ENCODE measurements around the gene CDCA4. TPM values are rescaled to one million over a fixed set of nuclear protein-coding genes. Genes with fewer than 3 reads are reported as not detected.
A peak's percentile ranks its signal among the peaks of the same experiment; 100 is the strongest.

Gene CDCA4
- total and polyA plus RNA-seq, 2 donors (not counting 3 experiments of a cell fraction or from before 2014, with no cell fraction given), result 29.9 to 44.5 TPM

DNA sequence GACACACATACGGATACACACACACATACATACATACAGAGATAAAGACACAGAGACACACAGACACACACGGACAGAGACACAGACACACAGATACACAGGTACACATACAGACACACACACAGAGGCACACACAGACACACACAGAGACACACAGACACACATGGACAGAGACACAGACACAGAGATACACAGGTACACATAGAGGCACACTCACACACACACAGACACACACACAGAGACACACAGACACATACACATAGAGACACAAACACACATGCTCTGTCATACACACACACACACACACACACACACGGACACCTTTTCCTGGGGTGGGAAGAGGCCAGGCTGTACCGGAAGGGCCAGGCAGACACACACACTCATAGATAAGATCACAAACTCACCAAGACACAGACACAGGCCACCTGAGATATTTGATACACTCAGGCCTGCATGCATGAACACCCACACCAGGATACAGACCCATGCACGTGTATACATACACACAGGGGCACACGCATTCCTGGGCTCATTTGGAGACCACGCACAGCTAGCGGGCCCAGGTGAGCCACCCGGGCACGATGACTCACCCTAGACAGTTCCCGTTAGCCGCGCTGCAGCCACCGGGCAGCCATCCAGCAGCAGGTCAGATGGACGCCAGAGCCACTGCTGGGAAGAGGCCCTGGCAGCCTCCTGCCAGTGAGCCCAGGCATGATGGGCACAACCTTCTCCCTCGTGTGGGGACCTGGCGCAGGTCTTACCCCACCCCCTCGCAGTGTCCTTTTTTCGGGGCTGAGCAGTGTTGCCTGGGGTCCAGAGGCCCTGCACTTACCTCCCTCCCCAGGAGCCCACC lies 40.9 kb downstream of the CDCA4 start:
- dilution Hi-C loops (cut with MboI; ENCODE audit: extremely low pct_ligation_motif_present, low sequenced_read_pairs), result no loop called here
- H3K9me1 ChIP-seq (replicated peaks; ENCODE audit: control insufficient read depth, extremely low read depth, insufficient read depth, low read length), result no peaks in the 10 kb centered on the region
- POLR2A ChIA-PET, result no interaction called here

GRCh38 chr14:104978746-104979691 lies 41.9 kb downstream of the CDCA4 start:
- dilution Hi-C loops (cut with MboI; ENCODE audit: extremely low pct_ligation_motif_present, low sequenced_read_pairs), result no loop called here
- no peaks in the 10 kb centered on the region for H3K9me1 ChIP-seq (replicated peaks; ENCODE audit: control insufficient read depth, extremely low read depth, insufficient read depth, low read length)
- CTCF ChIA-PET, result interaction anchor here (1.1 to 1.9 kb wide), 3 partner anchors 9 to 108 kb away, joined by 3 to 14 read pairs (median 4); no protein-coding TSS in a partner anchor
- peak overlapping the region; percentile 52 for H2AFZ ChIP-seq (ENCODE audit: low read depth, low read length)
- no peaks in the 10 kb centered on the region for H3K27me3 ChIP-seq (ENCODE audit: control insufficient read depth in 2 of 2, insufficient read depth in 2 of 2, low read length in 2 of 2)
- POLR2A ChIA-PET, result interaction anchor here (0.6 kb wide), 1 partner anchor 53 kb away, joined by 6 read pairs; no protein-coding TSS in a partner anchor
- H3K27ac ChIP-seq (ENCODE audit: insufficient read depth, low read depth, low read length), result no peak overlapping the region
- BruUV-seq (replicated peaks), result no TSS peak
- no peaks in the 10 kb centered on the region for H3K79me2 ChIP-seq (ENCODE audit: control insufficient read depth, insufficient read depth, low read length)
- no peak overlapping the region for H3K9ac ChIP-seq (replicated peaks; ENCODE audit: extremely low read depth, insufficient read depth, low read length)
- H3K4me3 ChIP-seq (replicated peaks in 1 of 3; ENCODE audit: insufficient read depth in 1 of 3, low read depth in 1 of 3, low read length in 3 of 3), result no peak overlapping the region
- no peak for DNase-seq (ENCODE audit: low read depth, low spot score)
- no peaks in the 10 kb centered on the region for H3K9me3 ChIP-seq (replicated peaks; ENCODE audit: control insufficient read depth, insufficient read depth, low read length)
- no peak for TF ChIP-seq MYC (IDR thresholded peaks at IDR 0.05; ENCODE audit: low read depth, low read length)
- TF ChIP-seq, protein P1, sequence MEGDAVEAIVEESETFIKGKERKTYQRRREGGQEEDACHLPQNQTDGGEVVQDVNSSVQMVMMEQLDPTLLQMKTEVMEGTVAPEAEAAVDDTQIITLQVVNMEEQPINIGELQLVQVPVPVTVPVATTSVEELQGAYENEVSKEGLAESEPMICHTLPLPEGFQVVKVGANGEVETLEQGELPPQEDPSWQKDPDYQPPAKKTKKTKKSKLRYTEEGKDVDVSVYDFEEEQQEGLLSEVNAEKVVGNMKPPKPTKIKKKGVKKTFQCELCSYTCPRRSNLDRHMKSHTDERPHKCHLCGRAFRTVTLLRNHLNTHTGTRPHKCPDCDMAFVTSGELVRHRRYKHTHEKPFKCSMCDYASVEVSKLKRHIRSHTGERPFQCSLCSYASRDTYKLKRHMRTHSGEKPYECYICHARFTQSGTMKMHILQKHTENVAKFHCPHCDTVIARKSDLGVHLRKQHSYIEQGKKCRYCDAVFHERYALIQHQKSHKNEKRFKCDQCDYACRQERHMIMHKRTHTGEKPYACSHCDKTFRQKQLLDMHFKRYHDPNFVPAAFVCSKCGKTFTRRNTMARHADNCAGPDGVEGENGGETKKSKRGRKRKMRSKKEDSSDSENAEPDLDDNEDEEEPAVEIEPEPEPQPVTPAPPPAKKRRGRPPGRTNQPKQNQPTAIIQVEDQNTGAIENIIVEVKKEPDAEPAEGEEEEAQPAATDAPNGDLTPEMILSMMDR (IDR thresholded peaks at IDR 0.05; ENCODE audit: extremely low read depth in 1 of 2, insufficient read depth in 1 of 2, low read depth in 1 of 2, low read length in 2 of 2), result no peak
- no peak for TF ChIP-seq MAX (IDR thresholded peaks at IDR 0.05; ENCODE audit: insufficient read depth, insufficient read length)
- TF ChIP-seq EZH2 (IDR thresholded peaks at IDR 0.05; ENCODE audit: borderline replicate concordance, low read depth, low read length, severe bottlenecking), result no peak
- TF ChIP-seq POLR2AphosphoS5 (IDR thresholded peaks at IDR 0.05; ENCODE audit: insufficient read depth, low read depth, low read length), result no peak
- TF ChIP-seq JUN (IDR thresholded peaks at IDR 0.05; ENCODE audit: borderline replicate concordance, insufficient read depth, insufficient read length, low read depth), result no peak
- TF ChIP-seq POLR2A (IDR thresholded peaks at IDR 0.05; ENCODE audit: low read depth, low read length), result no peak
- no peak for TF ChIP-seq FOS (IDR thresholded peaks at IDR 0.05; ENCODE audit: borderline replicate concordance, insufficient read depth, low read length)
- no peak for TF ChIP-seq GATA2 (IDR thresholded peaks at IDR 0.05; ENCODE audit: insufficient read depth, insufficient read length, low read depth, low read length)
- intact Hi-C loops (cut with micrococcal nuclease), result loop anchor here (5.0 to 10.0 kb wide), 2 partner anchors 214 to 323 kb away; partner anchors contain the start of gene BRF1
- no peak overlapping the region for H3K4me2 ChIP-seq (ENCODE audit: insufficient read depth, low read length)
- no peaks in the 10 kb centered on the region for H3K36me3 ChIP-seq (ENCODE audit: control insufficient read depth in 2 of 2, extremely low read depth in 1 of 2, insufficient read depth in 2 of 2, low read length in 2 of 2)
- H4K20me1 ChIP-seq (replicated peaks; ENCODE audit: control insufficient read depth, extremely low read depth, insufficient read depth, low read length), result no peaks in the 10 kb centered on the region
- FAIRE-seq, result no peak
- H3K4me1 ChIP-seq (ENCODE audit: control insufficient read depth, extremely low read depth, insufficient read depth, low read length), result peaks cover 16% of the 10 kb centered on the region

More for the DNA sequence above, 40.9 kb downstream of the CDCA4 start:
- H3K79me2 ChIP-seq (ENCODE audit: control insufficient read depth, insufficient read depth, low read length), result no peaks in the 10 kb centered on the region
- H3K9me3 ChIP-seq (replicated peaks; ENCODE audit: control insufficient read depth, insufficient read depth, low read length), result no peaks in the 10 kb centered on the region
- H3K4me1 ChIP-seq (ENCODE audit: control insufficient read depth, extremely low read depth, insufficient read depth, low read length), result peaks cover 12% of the 10 kb centered on the region
- no peak overlapping the region for H3K9ac ChIP-seq (replicated peaks; ENCODE audit: extremely low read depth, insufficient read depth, low read length)
- CTCF ChIA-PET, result interaction anchor here (1.1 to 1.9 kb wide), 2 partner anchors 10 to 66 kb away, joined by 3 to 14 read pairs; no protein-coding TSS in a partner anchor
- intact Hi-C loops (cut with micrococcal nuclease), result loop anchor here (5.0 to 10.0 kb wide), 2 partner anchors 215 to 322 kb away; partner anchors contain the start of gene BRF1
- TF ChIP-seq GATA2 (IDR thresholded peaks at IDR 0.05; ENCODE audit: insufficient read depth, insufficient read length, low read depth, low read length), result peak; percentile 36
- no peak for TF ChIP-seq JUN (IDR thresholded peaks at IDR 0.05; ENCODE audit: borderline replicate concordance, insufficient read depth, insufficient read length, low read depth)
- H3K4me2 ChIP-seq (ENCODE audit: insufficient read depth, low read length), result no peak overlapping the region
- no peak overlapping the region for H3K27ac ChIP-seq (ENCODE audit: insufficient read depth, low read depth, low read length)
- H2AFZ ChIP-seq (ENCODE audit: low read depth, low read length), result no peak overlapping the region
- BruUV-seq (replicated peaks), result no TSS peak
- no peaks in the 10 kb centered on the region for H4K20me1 ChIP-seq (replicated peaks; ENCODE audit: control insufficient read depth, extremely low read depth, insufficient read depth, low read length)
- DNase-seq (ENCODE audit: low read depth, low spot score) (peak; percentile 54), FAIRE-seq (peak; percentile 62)
- no peaks in the 10 kb centered on the region for H3K36me3 ChIP-seq (ENCODE audit: control insufficient read depth in 2 of 2, extremely low read depth in 1 of 2, insufficient read depth in 2 of 2, low read length in 2 of 2)
- H3K4me3 ChIP-seq (replicated peaks in 1 of 3; ENCODE audit: insufficient read depth in 1 of 3, low read depth in 1 of 3, low read length in 3 of 3), result no peak overlapping the region
- no peaks in the 10 kb centered on the region for H3K27me3 ChIP-seq (ENCODE audit: control insufficient read depth in 2 of 2, insufficient read depth in 2 of 2, low read length in 2 of 2)
